ENCODE results near the gene PKNOX1.
"Not testable (repeated sequence)": the region's sequence is repeated elsewhere in the genome, so short reads cannot be mapped to it uniquely, and the experiment has no call there.

Gene PKNOX1

GRCh38 chr21:43064265-43064917 lies 90.0 kb downstream of the PKNOX1 start:
- DNase-seq = not testable (repeated sequence)

- DNase-seq = peak; percentile 9
Observed at GRCh38 chr21:43065991-43066390, 91.6 kb downstream of the PKNOX1 start.

GRCh38 chr21:43066690-43067089 lies 92.3 kb downstream of the PKNOX1 start:
- DNase-seq = peak; percentile 6

GRCh38 chr21:43068065-43068464 lies 93.7 kb downstream of the PKNOX1 start:
- not testable (repeated sequence) for DNase-seq

GRCh38 chr21:43069682-43070081 lies 95.3 kb downstream of the PKNOX1 start:
- DNase-seq = not testable (repeated sequence)

GRCh38 chr21:43072742-43073141 lies 98.4 kb downstream of the PKNOX1 start:
- DNase-seq = not testable (repeated sequence)

GRCh38 chr21:43074401-43075169 lies 100.2 kb downstream of the PKNOX1 start:
- DNase-seq = not testable (repeated sequence)

- not testable (repeated sequence) for DNase-seq
Observed at GRCh38 chr21:43075170-43076022, 101.0 kb downstream of the PKNOX1 start, which contains the start of gene CBS. Gene CBS, minus strand, starts transcription at chr21:43075835. Its CDS starts 3,642 bp downstream, at chr21:43072193.

- not testable (repeated sequence) for DNase-seq
Observed at GRCh38 chr21:43076023-43076637, 101.8 kb downstream of the PKNOX1 start.

- DNase-seq = not testable (repeated sequence)
Observed at GRCh38 chr21:43076643-43077042, 102.3 kb downstream of the PKNOX1 start.

GRCh38 chr21:43082587-43083300 lies 108.4 kb downstream of the PKNOX1 start:
- DNase-seq = not testable (repeated sequence)

Data from right hindlimb (tissue), 1 donor.